ENCODE data around the gene PCDHGB6.

- TF ChIP-seq CTCF (conservative IDR thresholded peaks at IDR 0.05) (peak; percentile 58), ZFX (IDR thresholded peaks at IDR 0.05) (no peak)
These were observed 37.6 kb upstream of the PCDHGB6 start, which contains the start of gene PCDHGB3 for GRCh38 chr5:141369994-141370848.

Data from C4-2B (cell line).